Measurements from ENCODE around the gene SRRM4.

DNA sequence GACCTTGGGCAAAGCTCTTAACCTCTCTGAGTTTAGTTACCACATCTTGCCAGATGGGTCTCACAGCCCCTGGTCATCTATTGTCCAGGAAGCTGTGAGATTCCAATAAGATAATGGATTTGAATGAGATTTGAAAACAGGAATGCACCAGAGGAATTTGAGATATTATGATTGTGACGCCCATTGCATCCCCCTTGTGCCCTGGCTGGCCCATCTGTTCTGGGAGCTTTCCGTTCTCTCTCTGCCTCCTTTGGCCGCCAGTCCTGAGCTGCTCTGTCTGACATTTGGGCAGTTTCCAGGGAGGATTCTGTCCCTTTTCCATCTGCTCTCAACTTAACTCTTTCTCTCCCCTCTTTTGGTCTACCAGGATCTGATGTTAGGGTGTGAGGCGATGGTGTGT lies 24.6 kb downstream of the SRRM4 start:
- TF ChIP-seq, protein P1, sequence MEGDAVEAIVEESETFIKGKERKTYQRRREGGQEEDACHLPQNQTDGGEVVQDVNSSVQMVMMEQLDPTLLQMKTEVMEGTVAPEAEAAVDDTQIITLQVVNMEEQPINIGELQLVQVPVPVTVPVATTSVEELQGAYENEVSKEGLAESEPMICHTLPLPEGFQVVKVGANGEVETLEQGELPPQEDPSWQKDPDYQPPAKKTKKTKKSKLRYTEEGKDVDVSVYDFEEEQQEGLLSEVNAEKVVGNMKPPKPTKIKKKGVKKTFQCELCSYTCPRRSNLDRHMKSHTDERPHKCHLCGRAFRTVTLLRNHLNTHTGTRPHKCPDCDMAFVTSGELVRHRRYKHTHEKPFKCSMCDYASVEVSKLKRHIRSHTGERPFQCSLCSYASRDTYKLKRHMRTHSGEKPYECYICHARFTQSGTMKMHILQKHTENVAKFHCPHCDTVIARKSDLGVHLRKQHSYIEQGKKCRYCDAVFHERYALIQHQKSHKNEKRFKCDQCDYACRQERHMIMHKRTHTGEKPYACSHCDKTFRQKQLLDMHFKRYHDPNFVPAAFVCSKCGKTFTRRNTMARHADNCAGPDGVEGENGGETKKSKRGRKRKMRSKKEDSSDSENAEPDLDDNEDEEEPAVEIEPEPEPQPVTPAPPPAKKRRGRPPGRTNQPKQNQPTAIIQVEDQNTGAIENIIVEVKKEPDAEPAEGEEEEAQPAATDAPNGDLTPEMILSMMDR (IDR thresholded peaks at IDR 0.05; ENCODE audit: poor library complexity, severe bottlenecking) = no peak
- TF ChIP-seq TAF1 (IDR thresholded peaks at IDR 0.05; ENCODE audit: low read depth) = no peak
- no peak for TF ChIP-seq EP300 (conservative IDR thresholded peaks at IDR 0.05; ENCODE audit: poor library complexity, severe bottlenecking)
